GM12801 (cell line): Measurements from ENCODE around the gene TEAD2.

Experiments
- CTCF ChIP-seq: IDR thresholded peaks from one replicate; pipeline ENCODE4 v1.5.1; 2011; ENCODE audit warnings: control low read depth; ENCODE audit not compliant: insufficient read length; ENCODE audit errors: extremely low read depth

The TEAD2 gene

GRCh38 chr19:49380391-49380790 is 18.2 kb upstream of the TEAD2 start:
- TF ChIP-seq CTCF = no peak

DNA sequence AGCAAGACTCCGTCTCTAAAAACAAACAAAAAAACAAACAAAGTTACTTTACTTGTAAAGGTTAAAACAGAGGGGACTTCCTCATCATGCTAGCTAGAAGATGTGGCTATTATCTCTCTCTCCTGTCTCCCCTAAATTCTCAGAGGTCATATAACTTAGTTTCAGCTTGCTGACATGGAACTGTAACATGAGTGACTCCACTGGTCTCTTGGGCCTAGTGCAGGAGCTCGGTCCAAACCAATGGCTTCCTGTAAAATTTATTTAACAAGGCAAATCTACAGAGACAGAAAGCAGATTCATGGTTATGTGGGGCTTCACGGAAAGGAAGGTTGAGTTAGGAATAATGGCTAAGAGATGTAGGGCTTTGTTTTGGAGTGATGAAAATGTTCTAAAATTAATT is 16.3 kb upstream of the TEAD2 start:
- no peak for TF ChIP-seq CTCF

DNA sequence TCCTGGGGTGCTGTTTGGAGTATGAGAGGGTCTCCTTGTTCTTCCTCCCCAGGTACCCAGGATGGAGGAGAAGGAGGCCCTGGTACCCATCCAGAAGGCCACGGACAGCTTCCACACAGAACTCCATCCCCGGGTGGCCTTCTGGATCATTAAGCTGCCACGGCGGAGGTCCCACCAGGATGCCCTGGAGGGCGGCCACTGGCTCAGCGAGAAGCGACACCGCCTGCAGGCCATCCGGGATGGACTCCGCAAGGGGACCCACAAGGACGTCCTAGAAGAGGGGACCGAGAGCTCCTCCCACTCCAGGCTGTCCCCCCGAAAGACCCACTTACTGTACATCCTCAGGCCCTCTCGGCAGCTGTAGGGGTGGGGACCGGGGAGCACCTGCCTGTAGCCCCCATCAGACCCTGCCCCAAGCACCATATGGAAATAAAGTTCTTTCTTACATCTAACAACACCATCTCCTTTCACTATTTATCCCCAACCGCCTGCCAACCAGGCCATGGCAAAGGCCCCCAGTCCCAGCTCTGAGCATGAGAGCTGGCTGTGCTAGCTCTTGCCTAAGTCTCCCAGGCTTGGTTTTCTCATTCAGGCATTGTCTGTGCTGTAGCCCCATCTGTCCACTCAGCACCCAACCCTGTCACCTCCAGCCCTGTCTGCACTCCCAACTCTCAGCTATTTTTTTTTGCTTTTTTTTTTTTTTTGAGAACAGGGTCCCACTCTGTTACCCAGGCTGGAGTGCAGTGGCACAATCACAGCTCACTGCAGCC is 12.6 kb upstream of the TEAD2 start:
- no peak for TF ChIP-seq CTCF

DNA sequence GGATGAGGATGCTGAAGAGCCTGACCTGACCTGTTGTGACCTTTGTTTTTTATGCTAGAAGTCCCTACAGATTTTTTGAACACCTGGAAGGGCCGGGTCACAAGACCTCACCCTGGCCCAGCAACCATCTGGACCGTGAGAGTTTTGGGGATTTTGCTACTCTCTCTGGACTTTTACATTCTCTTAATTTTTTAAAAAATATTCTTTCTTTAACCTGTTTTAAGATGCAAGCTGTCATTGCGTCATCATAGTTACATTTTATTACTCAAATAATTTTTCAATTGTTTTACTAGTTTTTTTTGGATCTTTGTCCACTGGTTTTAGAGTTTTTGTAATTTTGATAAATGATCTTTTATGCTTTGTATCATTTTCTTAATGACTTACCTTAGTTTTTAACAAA is 9.0 kb upstream of the TEAD2 start:
- no peak for TF ChIP-seq CTCF

DNA sequence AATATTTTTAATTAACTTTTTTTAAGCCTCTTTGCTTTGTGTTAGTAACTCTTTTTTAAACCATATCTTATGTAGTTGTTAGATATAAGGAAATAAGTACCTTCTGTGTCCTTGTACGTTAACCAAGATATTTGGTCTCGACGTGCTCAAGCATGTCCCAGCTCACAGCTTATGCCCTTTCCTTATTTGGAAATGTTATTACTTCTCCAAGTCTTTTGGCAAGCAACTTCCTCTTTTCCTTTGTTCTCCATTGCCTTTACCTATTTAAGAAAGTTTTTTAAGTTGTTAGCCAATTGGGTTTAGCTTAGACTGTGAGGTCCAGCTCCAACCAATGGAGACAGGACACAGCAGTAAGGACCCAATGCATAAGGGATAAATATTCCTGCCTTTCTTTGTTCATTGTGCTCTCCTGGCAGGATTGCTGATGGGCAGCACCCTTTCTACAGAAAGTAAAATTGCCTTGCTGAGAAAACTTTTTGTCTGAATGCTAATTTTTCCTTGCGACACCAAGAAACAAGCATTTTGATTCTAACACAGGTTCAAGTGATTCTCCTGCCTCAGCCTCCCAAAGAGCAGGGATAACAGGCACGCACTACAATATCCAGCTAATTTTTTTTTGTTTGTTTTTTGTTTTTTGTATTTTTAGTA is 6.6 kb upstream of the TEAD2 start:
- TF ChIP-seq CTCF = no peak

DNA sequence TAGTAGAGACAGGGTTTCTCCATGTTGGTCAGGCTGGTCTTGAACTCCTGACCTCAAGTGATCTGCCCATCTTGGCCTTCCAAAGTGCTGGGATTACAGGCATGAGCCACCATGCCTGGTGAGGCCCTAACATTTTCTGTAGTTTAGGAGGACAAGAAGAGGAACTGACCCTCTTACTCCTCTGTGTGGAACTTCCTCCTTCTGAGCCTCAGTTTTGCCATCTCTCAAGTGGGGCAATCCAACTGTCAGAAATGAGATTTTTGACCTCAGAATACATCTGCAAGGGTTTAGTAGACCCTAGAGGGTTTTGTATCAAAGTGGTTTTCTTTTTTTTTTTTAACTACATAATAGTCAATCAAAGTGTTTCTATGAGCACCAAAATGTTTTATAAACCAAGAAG is 3.9 kb upstream of the TEAD2 start:
- TF ChIP-seq CTCF = no peak

GRCh38 chr19:49364083-49364737 is 2.0 kb upstream of the TEAD2 start:
- no peak for TF ChIP-seq CTCF
